Activated effector memory CD4-positive, alpha-beta T cell treated with Interleukin-2 at 50 U/mL for 16 hours (primary cell): ENCODE results near the gene RIN3.

Source experiments
- DNase-seq: peaks from one replicate; pipeline ENCODE4 v3.0.0-alpha.2; 2020

RIN3 gene

GRCh38 chr14:92511453-92512238 is 1.9 kb upstream of the RIN3 start:
- no peak for DNase-seq

DNA sequence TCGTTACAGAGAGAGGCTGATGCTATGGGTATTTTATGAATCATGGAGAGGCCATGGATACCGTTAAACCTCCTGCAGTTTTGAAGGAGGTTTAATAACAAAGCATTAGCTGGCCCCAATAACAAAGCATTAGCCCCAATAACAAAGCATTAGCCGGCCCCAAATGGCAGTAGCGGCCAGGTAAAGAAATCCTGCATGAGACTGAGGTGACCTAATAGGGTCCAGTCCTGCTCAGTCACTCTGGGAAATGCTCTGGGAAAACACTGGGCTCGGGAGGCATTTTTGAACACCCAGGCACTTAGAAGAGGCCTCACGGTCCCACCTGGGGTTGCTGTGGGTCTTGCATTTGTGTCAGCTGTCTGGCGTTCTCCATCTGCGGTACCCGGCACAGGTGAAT is 776 bp upstream of the RIN3 start:
- no peak for DNase-seq

DNA sequence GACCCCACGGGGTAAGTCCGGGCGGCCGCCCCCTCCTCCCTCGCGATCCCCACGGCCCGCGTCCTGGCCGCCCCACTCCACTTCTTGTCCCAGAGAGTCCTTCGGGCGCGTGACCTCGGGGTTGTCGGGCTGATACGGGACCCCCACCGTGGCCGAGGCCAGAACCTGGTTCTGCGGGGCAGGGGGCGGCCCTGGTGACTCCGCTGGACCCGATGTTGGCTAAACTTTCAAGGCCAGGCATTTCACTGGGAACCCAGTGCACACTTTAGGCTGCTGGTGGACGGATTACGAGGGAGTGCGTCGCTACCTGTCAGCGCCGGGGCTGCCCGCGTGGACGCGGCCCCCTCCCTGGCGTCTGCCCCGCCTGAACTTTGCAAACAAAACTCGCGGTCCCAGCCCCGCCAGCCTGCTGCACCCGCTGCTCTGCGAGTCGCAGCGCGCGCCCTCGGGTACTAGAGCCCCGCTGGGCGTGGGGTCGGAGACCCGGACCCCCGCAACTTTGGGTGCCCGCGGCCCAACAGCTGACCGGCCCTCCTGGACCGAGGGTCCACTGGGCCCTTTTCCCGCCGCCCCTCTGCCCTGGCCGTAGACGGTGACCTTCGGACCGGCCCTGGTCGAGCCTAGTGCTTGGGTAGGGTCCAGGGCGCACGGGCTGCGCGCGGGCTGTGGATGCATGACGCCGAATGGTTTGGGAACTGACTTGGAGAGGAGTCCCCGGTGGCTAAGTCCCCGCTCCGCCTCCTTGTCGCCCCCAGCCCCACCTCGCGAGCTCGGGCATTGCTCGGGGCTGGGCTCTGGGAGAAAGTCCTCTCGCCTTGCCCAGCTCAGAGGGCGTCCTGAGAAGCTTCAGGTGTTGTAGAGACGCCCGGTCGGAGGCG is 624 bp downstream of the RIN3 start:
- DNase-seq: peak; percentile 8

DNA sequence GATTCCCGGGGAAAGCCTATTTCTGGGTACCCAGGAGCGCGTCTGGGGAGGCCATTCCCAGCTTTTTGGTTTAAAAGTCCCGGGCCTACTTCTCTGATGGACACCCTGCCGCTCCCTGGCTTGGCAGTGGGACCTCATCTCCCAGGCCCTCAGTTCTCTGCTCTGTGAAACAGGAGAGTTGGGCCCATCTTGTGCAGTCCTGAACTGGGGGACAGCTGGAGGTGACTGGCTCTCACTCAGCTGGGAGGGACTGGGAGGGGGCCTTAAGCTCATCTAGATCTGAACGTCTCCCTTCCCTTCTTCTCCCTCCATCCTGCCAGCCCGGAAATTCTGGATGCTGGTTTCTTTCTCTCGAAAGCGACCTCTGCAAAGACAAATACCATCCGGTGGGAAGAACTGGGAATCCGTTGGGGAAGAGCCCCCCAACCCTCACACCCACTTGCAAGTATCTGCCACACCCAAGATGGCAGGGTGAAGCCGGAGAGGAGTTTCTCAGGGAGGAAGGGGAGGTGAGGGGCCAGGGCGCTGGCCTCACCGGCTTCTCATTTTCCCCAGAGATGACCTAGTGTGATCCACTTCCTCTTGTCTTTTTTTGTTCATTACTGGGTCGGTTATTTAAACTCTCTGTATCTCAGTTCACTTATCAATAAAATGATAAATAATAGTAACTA is 1.4 kb downstream of the RIN3 start:
- DNase-seq: no peak

DNA sequence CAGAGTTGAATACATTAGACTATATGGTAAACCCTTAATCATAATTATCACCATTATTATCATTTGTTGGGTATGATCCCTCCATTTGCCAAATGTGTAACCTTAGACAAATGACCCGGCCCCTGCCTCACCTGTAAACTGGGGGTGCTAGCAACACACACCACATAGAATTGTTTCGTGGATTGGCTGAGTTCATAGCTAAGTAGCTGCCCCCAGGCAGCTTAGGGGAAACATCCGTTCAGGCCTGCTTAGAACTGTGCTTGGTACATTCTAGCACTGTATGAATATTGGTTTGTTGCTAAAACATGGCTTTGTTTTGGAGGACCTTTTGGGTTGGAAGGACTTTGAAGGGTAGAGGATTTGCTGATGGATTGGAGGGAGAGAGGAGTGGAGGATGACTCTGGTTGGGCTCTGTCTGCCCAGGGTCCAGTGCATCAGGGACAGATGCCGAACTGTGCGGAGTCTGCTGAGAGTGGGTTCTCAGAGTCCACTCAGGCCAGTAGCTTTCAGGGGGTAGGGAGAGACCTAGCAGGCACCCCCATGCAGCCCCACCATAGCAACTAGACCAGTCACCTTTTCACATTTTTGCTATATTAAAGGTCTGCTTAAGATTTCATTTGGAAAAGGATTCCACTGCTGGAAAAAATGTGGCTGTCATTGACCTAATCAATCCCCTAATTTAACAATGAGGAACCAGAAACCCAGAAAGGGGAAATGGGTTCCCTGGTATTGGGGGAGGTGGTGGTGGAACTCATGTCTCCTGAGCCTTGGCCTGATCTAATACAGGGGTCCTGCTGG is 2.2 kb downstream of the RIN3 start:
- DNase-seq: no peak

- no peak for DNase-seq
Observed at GRCh38 chr14:92516344-92516965, 2.9 kb downstream of the RIN3 start.

GRCh38 chr14:92516966-92517506 is 3.5 kb downstream of the RIN3 start:
- DNase-seq: no peak

DNA sequence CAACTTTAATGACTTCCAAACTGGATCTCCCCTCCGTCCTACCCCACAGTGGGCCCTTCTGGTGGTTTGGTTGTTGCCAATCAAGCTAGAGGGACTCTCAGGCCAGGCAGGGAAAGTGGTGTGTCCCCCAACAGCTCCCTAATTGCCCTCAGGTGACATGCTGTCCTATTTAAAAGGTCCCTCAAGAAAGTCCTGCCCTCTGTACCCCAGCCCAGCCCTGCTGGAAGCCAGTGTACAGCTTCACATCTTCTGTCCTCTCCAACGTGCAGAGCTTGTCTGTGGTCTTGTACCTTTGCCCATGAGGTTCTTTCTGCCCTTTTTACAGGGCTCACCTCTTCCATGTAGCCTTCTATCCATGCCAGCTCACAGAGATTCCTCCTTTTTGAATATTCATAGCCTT is 4.2 kb downstream of the RIN3 start:
- DNase-seq: no peak

DNA sequence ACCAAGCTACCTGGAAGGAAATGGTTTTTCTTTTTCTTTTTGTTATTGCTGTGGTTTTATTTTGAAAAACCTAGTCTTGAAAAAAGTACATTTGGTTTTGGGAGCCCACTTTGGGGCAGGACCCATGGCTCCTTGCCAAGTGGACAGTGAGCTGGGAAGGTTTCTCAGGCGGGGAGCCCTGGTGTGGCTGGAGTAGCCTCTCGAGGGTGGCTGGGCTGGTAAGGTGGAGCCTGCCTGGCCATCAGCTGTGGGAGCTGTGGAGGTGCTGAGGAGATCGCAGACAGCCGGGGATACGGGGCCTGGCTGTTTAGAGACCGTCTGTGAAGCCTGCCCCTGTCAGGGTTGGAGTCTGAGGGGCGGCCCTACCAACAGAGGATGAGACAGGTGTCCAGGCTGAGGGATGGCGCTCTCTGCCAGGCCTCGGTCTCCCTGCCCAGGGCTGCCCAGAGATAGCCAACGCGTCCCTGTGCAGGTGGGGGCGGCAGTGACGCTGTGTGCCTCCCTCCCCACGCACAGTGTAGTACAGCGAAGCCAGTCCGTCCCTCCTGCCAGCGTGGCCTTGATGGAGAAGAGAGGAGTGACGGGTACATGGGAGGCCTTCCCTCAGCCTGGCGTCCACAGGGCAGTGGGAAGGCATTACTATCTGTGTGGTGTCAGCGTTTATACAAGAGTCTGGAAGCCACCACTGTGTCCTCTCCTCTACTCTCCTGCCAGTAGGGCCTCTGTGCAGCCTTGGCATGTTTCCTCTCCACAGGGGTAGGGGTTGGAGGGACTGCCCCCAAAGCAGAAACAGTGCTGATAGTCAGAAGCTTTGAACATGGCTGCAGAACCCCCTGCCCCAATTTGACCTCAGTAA is 5.9 kb downstream of the RIN3 start:
- no peak for DNase-seq

- no peak for DNase-seq
Observed at GRCh38 chr14:92520102-92521057, 6.8 kb downstream of the RIN3 start.

- DNase-seq: no peak
Observed at GRCh38 chr14:92521058-92521415, 7.5 kb downstream of the RIN3 start.

GRCh38 chr14:92523752-92524151 is 10.2 kb downstream of the RIN3 start:
- no peak for DNase-seq

GRCh38 chr14:92524602-92525185 is 11.1 kb downstream of the RIN3 start:
- DNase-seq: no peak

DNA sequence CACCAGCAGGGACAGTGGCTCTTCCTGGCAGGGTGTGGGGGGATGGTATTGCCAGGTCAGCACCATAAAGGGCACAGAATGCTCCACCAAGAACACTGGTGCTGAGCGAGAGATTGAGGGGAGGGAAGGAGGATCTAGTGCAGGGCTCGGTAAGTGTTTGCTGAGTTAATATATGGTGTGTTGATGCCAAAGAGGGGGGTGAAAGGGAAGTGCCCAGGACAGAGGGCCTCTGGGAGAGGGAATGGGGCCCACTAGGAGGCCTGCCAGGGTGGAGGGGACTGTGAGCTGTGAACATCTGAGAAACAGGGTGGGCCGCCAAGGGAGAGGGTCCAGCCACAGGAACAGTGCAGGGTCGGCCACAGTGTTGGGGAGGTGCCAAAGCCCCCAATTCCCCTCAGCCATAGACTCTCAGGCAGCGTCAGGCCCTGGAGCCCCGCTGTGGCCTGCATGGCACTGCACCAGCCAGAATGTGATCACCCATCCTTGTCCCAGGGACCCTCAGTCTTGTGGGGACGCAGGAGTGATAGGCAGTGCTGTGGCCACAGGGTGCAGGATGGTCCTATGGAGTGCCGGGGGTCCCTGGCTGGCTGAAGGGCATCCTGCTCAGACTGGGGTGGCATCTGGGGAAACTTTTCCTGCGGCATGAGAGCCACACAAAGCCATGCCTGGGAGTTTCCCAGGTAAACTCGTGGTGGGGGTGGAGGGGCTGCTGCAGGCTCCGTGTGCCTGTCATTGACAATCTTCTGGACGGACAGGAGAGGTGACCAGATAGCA is 11.9 kb downstream of the RIN3 start:
- DNase-seq: no peak

- DNase-seq: no peak
Observed at GRCh38 chr14:92527721-92528120, 14.1 kb downstream of the RIN3 start.

- DNase-seq: no peak
Observed at GRCh38 chr14:92528486-92529100, 15.0 kb downstream of the RIN3 start.

- DNase-seq: no peak
Observed at GRCh38 chr14:92529903-92530302, 16.3 kb downstream of the RIN3 start.
